HepG2 (cell line): ENCODE results near the gene AMOT. TPM values are rescaled to one million over a fixed set of nuclear protein-coding genes. Genes with fewer than 3 reads are reported as not detected.

Experiments used
- ATAC-seq: fragments of 200-7000 bp; cut with Tn5 transposase; 3 replicates; pipeline ENCODE4 v1.9.1; 2020; ENCODE audit warnings: mild to moderate bottlenecking, moderate library complexity
- BruUV-seq: library from RNA; stranded (reverse); fragments of 400-500 nt; replicated peaks from 2 replicates; lab custom pipeline; 2021; lab: Mats Ljungman, UMichigan
- CTCF ChIA-PET: fragments of 300-600 bp; formaldehyde crosslinking; extraction: SDS; loops from one replicate; lab custom pipeline; 2021; ENCODE audit warnings: low total read pairs, inconsistent platforms, low intra/inter-chr PET ratio; lab: Yijun Ruan, JAX
- POLR2A ChIA-PET: fragments of 350-600 bp; sonication (Branson Sonifier 250); formaldehyde crosslinking; loops from one replicate; lab custom pipeline; 2020; ENCODE audit warnings: antibody characterized with exemption, inconsistent platforms; lab: Yijun Ruan, JAX
- DNase-seq: peaks from one replicate; pipeline ENCODE4 v3.0.0-alpha.2; 2015; ENCODE audit warnings: low spot score
- FAIRE-seq: peaks from 3 replicates; lab custom pipeline; 2011; peaks lifted over from hg19 to GRCh38; lab: Jason Lieb, UNC
- H2AFZ ChIP-seq: one replicate; pipeline ENCODE4 v1.6.1; 2011; ENCODE audit warnings: low read length, inconsistent platforms
- H3K27ac ChIP-seq: fragments of 300-600 bp; 3 replicates; pipeline ENCODE4 v1.8.0; 2011; ENCODE audit warnings: mixed run types, mild to moderate bottlenecking, mixed read lengths, low read length, inconsistent platforms; ENCODE audit not compliant: insufficient read depth; ENCODE audit errors: extremely low read length
- H3K27me3 ChIP-seq, 2 experiments: fragments of 200-600 bp in 1 of 2; 2 replicates in 1 of 2; 3 replicates in 1 of 2; pipeline versions ENCODE4 v1.6.0 to v1.8.0; 2011; ENCODE audit warnings: low read length in 2 of 2, mild to moderate bottlenecking in 2 of 2, moderate library complexity in 2 of 2, inconsistent platforms in 1 of 2; ENCODE audit not compliant: insufficient read depth in 2 of 2, control insufficient read depth in 1 of 2
- H3K36me3 ChIP-seq, 2 experiments: fragments of 200-600 bp in 1 of 2; replicated peaks in 1 of 2; 2 replicates in 1 of 2; 3 replicates in 1 of 2; pipeline versions ENCODE4 v1.5.1 to v1.8.0; 2011; ENCODE audit warnings: low read length in 2 of 2, inconsistent platforms in 1 of 2; ENCODE audit not compliant: insufficient read depth in 2 of 2, control insufficient read depth in 1 of 2
- H3K4me1 ChIP-seq: 2 replicates; pipeline ENCODE4 v1.5.1; 2012; ENCODE audit warnings: low read length, inconsistent platforms; ENCODE audit not compliant: insufficient read depth
- H3K4me2 ChIP-seq: 2 replicates; pipeline ENCODE4 v1.6.0; 2011; ENCODE audit warnings: low read depth, low read length, inconsistent platforms
- H3K4me3 ChIP-seq, 3 experiments: fragments of 200-600 bp in 1 of 3; sonication (generic), shearing (Covaris generic) in 1 of 3; replicated peaks in 1 of 3; 2 replicates each; pipeline ENCODE4 v1.5.1; 2011 to 2016; ENCODE audit warnings: low read length in 3 of 3, inconsistent platforms in 2 of 3, low read depth in 2 of 3, mild to moderate bottlenecking in 2 of 3, control low read depth in 1 of 3, mixed read lengths in 1 of 3; ENCODE audit not compliant: insufficient read depth in 1 of 3
- H3K79me2 ChIP-seq: one replicate; pipeline ENCODE4 v1.6.1; 2011; ENCODE audit warnings: low read length, inconsistent platforms; ENCODE audit not compliant: insufficient read depth
- H3K9ac ChIP-seq: 2 replicates; pipeline ENCODE4 v1.6.0; 2011; ENCODE audit warnings: mild to moderate bottlenecking, low read depth, low read length, inconsistent platforms; ENCODE audit not compliant: insufficient read depth
- H3K9me3 ChIP-seq: 2 replicates; pipeline ENCODE4 v1.5.1; 2012; ENCODE audit warnings: mild to moderate bottlenecking, low read length
- H4K20me1 ChIP-seq: 2 replicates; pipeline ENCODE4 v1.6.0; 2011; ENCODE audit warnings: inconsistent platforms, mild to moderate bottlenecking, low read length, moderate library complexity; ENCODE audit not compliant: insufficient read depth
- GABPB1 ChIP-seq: IDR thresholded peaks from 2 replicates; pipeline ENCODE4 v1.6.1; 2016; ENCODE audit warnings: mild to moderate bottlenecking, missing genetic modification reagents, moderate library complexity, missing compliant biosample characterization
- NFKBIZ ChIP-seq: IDR thresholded peaks from 2 replicates; pipeline ENCODE4 v1.6.1; 2018; ENCODE audit warnings: missing genetic modification reagents, missing compliant biosample characterization
- ZFP37 ChIP-seq: sonication (generic); formaldehyde crosslinking; IDR thresholded peaks from 2 replicates; pipeline ENCODE4 v1.4.0; 2020; ENCODE audit warnings: missing genetic modification reagents, borderline replicate concordance
- ZNF33B ChIP-seq: sonication (generic); formaldehyde crosslinking; IDR thresholded peaks from 2 replicates; pipeline ENCODE4 v1.5.1; 2020; ENCODE audit warnings: mild to moderate bottlenecking, missing genetic modification reagents
- ZNF660 ChIP-seq: sonication (generic); formaldehyde crosslinking; IDR thresholded peaks from 2 replicates; pipeline ENCODE4 v1.5.1; 2020; ENCODE audit warnings: mild to moderate bottlenecking, low read depth, missing genetic modification reagents, borderline replicate concordance
- WGBS: methylation state at CpG from one replicate; pipeline ENCODE4 v1.1.6; 2017; ENCODE audit warnings: low lambda C conversion rate; 5-methylcytosine and 5-hydroxymethylcytosine counted together
- in situ Hi-C: cut with HindIII; loops from 2 replicates; pipeline ENCODE4 v1.10.0; 2017; ENCODE audit warnings: low pct_unique_long_range_greater_than_20kb; ENCODE audit not compliant: extremely low pct_ligation_motif_present
- intact Hi-C: fragments of 100-400 bp; cut with micrococcal nuclease; formaldehyde crosslinking; loops from one replicate; pipeline ENCODE4 v1.10.0; 2022; ENCODE audit not compliant: unreplicated experiment
- polyA plus RNA-seq, 8 experiments: library from polyadenylated mRNA; depleted of rRNA in 3 of 8; stranded (reverse) in 7 of 8; unstranded in 1 of 8; fragments of >200 nt; fragmentation: Illumina TruSeq in 4 of 8; extraction: Trizol in 4 of 8; gene quantifications; 2 replicates each; pipeline versions ENCODE4 v1.2.1 to v1.2.3, GENCODE V29; 2011 to 2016; ENCODE audit warnings: low read depth in 4 of 8, missing spikeins in 1 of 8, mixed read lengths in 1 of 8; ENCODE audit not compliant: insufficient read depth in 1 of 8
- total RNA-seq, 5 experiments: library from RNA; depleted of rRNA; stranded (reverse); fragments of >200 nt; fragmentation: Illumina TruSeq; extraction: Trizol; gene quantifications; 2 replicates each; pipeline ENCODE4 v1.2.3, GENCODE V29; 2016; ENCODE audit warnings: low read depth in 1 of 5
- TF ChIP-seq, protein P1 (sequence below): sonication (generic); formaldehyde crosslinking; IDR thresholded peaks from 2 replicates; pipeline ENCODE4 v1.8.1; 2023; ENCODE audit warnings: mild to moderate bottlenecking, missing genetic modification reagents
- TF ChIP-seq, protein P2 (sequence below): sonication (generic); formaldehyde crosslinking; IDR thresholded peaks from 2 replicates; pipeline ENCODE4 v1.5.0; 2020; ENCODE audit warnings: missing genetic modification reagents
- TF ChIP-seq, protein P3 (sequence below): sonication (generic); formaldehyde crosslinking; IDR thresholded peaks from 2 replicates; pipeline ENCODE4 v1.4.0; 2020; ENCODE audit warnings: missing genetic modification reagents

Gene AMOT
- total and polyA plus RNA-seq, 2 of the 13 experiments (the other 11 are each of a cell fraction or from before 2014, with no cell fraction given) = 0.13 to 0.91 TPM

DNA sequence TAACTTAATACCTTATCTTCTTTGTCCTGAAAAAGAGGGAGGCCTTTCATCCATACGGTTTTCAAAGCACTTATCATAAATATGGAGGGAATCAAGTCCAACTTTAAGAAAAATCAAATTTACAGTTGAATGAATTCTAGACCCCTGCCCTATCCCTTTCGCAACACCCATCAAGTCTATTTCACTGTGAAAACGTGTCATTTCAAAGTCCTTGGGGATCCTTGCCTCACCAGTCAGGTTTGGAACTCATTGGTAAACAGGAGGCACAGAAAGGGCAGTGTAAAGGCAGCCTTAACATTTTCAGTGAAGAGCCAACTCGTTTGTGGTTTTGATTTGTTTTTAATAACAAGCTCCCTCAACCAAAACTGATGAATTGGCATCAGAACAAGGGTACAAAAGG lies 66.5 kb downstream of the AMOT start (continued):
- TF ChIP-seq, protein P1, sequence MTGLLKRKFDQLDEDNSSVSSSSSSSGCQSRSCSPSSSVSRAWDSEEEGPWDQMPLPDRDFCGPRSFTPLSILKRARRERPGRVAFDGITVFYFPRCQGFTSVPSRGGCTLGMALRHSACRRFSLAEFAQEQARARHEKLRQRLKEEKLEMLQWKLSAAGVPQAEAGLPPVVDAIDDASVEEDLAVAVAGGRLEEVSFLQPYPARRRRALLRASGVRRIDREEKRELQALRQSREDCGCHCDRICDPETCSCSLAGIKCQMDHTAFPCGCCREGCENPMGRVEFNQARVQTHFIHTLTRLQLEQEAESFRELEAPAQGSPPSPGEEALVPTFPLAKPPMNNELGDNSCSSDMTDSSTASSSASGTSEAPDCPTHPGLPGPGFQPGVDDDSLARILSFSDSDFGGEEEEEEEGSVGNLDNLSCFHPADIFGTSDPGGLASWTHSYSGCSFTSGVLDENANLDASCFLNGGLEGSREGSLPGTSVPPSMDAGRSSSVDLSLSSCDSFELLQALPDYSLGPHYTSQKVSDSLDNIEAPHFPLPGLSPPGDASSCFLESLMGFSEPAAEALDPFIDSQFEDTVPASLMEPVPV (CRISPR knock-in tag) = no peak
- no peak for TF ChIP-seq ZNF660 (CRISPR knock-in tag)
- TF ChIP-seq, all 625 proteins: peak for 0

DNA sequence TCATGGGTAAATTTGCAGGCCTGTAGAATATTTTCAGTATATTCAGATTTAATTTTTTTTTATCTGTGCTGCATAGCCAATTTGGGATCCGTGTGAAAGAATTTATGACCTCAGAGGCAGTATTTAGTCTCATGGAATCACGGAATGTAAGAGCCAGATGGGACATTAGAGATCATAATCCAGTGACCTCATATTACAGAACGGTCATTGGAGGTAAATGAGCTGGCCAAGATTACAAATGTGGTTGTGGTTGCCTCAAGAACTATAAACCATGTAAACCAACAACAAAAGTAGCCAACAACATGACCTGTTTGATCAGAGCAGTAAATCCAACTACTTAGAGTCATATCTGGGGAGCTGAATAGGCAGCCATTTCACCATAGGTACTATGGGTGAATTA lies 71.6 kb downstream of the AMOT start:
- Histone ChIP-seq H2AFZ (no peak overlapping the region), H3K36me3 (no peaks in the 10 kb centered on the region), H3K27me3 (no peaks in the 10 kb centered on the region), H4K20me1 (no peaks in the 10 kb centered on the region), H3K4me1 (no peaks in the 10 kb centered on the region), H3K27ac (no peak overlapping the region), H3K79me2 (no peaks in the 10 kb centered on the region), H3K4me3 (no peak overlapping the region), H3K9me3 (no peaks in the 10 kb centered on the region), H3K4me2 (no peak overlapping the region), H3K9ac (no peak overlapping the region)
- CTCF ChIA-PET = no interaction called here
- 0% methylated on average over 3 of the region's 3 CpGs for WGBS
- no peak for TF ChIP-seq GABPB1 (CRISPR knock-in tag)
- TF ChIP-seq, protein P2, sequence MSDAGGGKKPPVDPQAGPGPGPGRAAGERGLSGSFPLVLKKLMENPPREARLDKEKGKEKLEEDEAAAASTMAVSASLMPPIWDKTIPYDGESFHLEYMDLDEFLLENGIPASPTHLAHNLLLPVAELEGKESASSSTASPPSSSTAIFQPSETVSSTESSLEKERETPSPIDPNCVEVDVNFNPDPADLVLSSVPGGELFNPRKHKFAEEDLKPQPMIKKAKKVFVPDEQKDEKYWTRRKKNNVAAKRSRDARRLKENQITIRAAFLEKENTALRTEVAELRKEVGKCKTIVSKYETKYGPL (CRISPR knock-in tag) = no peak
- no peak for TF ChIP-seq ZNF33B (CRISPR knock-in tag)
- TF ChIP-seq NFKBIZ = no peak
- no peak for TF ChIP-seq ZFP37 (CRISPR knock-in tag)
- TF ChIP-seq, protein P3, sequence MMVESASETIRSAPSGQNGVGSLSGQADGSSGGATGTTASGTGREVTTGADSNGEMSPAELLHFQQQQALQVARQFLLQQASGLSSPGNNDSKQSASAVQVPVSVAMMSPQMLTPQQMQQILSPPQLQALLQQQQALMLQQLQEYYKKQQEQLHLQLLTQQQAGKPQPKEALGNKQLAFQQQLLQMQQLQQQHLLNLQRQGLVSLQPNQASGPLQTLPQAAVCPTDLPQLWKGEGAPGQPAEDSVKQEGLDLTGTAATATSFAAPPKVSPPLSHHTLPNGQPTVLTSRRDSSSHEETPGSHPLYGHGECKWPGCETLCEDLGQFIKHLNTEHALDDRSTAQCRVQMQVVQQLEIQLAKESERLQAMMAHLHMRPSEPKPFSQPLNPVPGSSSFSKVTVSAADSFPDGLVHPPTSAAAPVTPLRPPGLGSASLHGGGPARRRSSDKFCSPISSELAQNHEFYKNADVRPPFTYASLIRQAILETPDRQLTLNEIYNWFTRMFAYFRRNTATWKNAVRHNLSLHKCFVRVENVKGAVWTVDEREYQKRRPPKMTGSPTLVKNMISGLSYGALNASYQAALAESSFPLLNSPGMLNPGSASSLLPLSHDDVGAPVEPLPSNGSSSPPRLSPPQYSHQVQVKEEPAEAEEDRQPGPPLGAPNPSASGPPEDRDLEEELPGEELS (CRISPR knock-in tag) = no peak
- POLR2A ChIA-PET = no interaction called here
- DNase-seq (no peak), ATAC-seq (no peak), FAIRE-seq (no peak)
- no TSS peak for BruUV-seq
- in situ Hi-C loops (no loop called here), intact Hi-C loops (no loop called here)
